Activated CD4-positive, alpha-beta T cell treated with anti-CD3 and anti-CD28 coated beads for 1 hour (primary cell): Measurements from ENCODE around the gene SERPINB6.

Experiments used
- DNase-seq: peaks from one replicate; pipeline ENCODE4 v3.0.0-alpha.2; 2020

The SERPINB6 gene

DNA sequence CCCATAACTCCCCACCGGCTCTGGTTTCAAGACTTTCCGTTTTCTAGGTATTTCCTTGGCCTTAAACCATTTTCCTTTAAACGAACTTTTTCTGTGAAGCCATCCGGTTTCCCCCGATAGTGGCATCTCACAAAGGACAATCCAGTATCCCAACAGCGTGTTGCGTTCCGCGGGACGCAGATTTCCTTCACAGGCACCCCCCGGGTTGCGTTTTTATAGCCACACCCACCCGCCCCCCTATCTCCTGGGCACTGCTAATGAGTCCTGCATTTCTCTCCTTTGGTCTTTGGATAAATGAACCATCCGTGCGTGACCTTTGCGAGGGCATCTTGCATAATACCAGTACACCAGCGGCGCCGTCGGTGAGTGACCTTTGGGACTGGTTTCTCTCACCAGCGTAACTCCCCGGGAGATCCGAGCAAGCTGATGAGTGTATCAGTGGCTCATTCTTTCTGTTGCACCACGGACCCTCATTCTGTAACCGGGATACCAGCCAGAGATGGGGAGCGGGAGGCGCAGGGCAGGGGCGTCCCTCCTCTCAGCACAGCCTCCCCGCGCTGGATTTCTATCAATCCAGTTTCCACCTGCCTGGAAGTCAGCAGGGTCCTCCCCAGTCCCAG is 27.7 kb upstream of the SERPINB6 start:
- no peak for DNase-seq

DNA sequence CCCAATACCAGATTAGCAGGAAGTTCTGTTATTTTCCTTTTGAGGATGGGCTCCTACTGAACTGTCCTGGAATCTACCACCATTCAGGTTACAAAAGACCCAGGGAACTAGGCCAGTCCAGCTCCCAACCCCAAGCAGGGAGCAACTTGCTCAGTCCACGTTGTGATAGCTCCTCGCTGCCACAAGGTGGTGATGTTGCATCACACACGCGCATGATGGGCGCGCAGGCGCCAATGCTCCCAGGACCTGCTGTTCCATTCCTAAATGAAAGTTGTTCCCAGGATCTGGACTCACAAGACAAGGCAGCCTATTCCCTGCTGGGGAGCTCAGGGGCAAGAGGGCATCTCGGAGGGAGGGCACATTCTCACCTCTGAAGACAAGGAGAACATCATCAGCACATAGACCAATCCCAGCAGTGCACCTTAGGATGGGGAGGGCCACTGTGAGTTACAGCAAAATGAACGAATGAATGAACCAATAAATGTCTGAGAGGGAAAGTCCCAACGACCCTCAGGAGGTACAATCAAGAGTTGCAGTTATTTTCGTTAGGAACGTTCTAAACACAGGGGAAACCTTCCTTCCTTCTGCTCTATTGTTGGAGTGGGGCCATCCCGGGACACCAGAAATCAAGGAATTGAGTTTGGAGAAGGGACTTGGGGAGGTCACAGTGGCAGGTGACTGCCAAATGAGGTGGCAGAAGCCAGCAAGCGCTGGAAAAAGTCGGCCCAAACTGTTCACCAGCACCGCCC is 27.1 kb upstream of the SERPINB6 start:
- peak; percentile 36 for DNase-seq

GRCh38 chr6:2993755-2994317 is 22.5 kb upstream of the SERPINB6 start:
- DNase-seq = no peak

DNA sequence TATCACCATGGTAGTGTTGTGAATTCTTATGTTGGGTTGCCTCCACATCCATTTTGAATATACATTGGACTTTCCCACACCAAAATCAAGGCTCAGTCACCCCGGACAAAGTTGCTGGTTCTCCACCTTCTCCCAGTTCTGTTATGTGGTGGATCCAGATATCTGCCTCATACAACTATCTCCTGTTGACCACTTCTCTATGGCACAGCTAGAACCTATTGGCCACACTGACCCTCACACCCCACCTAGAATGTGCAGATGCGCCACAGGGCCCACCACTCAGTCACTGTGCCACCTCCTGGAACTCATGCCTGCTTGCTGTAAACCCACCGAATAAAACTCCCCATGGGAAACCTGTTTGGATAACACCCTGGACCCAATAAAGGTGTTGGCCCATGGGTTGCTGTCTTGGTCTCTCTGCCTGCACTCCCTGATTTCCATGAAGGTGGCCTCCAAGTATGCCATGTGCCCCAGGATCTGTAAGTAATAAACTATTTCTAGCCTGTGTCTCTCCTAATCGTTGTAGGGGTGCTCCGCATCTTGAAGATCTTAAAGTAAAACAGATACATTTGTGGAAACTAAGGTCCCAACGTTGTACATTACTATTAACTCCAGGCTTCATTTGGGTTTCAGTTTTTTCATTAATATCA is 21.1 kb upstream of the SERPINB6 start:
- no peak for DNase-seq

DNA sequence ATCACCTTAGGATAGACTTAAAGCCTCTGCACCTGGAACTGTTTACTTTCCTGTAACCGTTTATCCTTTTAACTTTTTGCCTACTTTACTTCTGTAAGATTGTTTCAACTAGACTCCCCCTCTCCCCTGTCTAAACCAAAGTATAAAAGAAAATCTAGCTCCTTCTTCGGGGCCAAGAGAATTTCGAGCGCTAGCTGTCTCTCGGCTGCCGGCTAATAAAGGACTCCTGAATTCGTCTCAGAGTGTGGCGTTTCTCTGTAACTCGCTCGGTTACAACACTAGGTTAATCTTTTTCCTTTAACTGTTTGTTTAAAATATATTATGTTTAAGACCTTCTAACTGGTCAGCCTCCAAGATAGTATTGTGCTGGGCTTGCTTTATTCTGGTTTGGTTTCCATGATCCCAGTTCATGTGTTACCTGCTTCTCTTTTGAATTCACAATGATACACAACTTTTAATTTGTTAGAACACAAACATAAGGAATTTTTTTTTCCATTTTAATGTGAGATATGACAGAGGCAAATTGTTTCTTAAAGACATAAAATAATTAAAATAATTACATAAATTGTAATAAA is 19.7 kb upstream of the SERPINB6 start:
- no peak for DNase-seq

GRCh38 chr6:2990248-2990931 is 19.0 kb upstream of the SERPINB6 start:
- no peak for DNase-seq

GRCh38 chr6:2989332-2990247 is 18.2 kb upstream of the SERPINB6 start:
- DNase-seq = peak; percentile 54

- DNase-seq = peak; percentile 68
Observed at GRCh38 chr6:2988426-2989331, 17.3 kb upstream of the SERPINB6 start.

DNA sequence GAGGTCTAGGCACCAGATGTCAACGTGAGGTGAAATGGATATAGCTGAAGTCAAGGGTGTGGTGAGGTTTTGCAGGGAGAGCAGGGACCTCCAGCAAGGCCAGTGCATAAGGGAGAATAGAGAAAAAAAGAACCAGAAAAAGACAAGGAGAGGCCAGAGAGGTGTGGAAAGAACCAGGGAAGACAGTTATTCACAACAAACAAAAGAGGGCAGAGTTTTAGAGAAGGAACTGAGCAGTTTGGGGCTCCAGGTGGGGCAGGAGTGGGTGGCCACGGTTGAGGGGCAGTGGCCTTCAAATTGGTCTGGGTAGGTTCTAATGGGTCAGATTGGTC is 16.7 kb upstream of the SERPINB6 start:
- DNase-seq = no peak

GRCh38 chr6:2986722-2987221 is 15.4 kb upstream of the SERPINB6 start:
- DNase-seq = no peak

- no peak for DNase-seq
Observed at GRCh38 chr6:2984738-2985406, 13.5 kb upstream of the SERPINB6 start.

GRCh38 chr6:2982426-2983117 is 11.2 kb upstream of the SERPINB6 start:
- DNase-seq = no peak

GRCh38 chr6:2980465-2980855 is 9.1 kb upstream of the SERPINB6 start:
- DNase-seq = no peak

GRCh38 chr6:2979819-2980464 is 8.6 kb upstream of the SERPINB6 start:
- DNase-seq = no peak

- no peak for DNase-seq
Observed at GRCh38 chr6:2978923-2979322, 7.6 kb upstream of the SERPINB6 start.

GRCh38 chr6:2977799-2978590 is 6.6 kb upstream of the SERPINB6 start:
- no peak for DNase-seq

DNA sequence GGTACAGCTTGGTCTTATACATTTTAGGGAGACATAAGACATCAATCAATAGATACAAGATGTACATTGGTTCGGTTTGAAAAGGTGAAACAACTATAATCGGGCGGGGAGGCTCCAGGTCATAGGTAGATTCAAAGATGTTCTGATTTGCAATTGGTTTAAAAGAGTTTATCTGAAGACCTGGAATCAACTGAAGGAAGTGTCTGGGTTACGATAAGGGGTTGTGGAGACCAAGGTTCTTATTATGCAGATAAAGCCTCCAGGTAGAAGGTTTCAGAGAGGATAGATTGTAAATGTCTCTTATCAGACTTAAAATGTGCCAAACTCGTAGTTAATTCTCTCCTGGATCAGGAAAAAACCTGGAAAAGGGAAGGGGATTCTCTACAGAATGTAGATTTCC is 5.9 kb upstream of the SERPINB6 start:
- DNase-seq = no peak

DNA sequence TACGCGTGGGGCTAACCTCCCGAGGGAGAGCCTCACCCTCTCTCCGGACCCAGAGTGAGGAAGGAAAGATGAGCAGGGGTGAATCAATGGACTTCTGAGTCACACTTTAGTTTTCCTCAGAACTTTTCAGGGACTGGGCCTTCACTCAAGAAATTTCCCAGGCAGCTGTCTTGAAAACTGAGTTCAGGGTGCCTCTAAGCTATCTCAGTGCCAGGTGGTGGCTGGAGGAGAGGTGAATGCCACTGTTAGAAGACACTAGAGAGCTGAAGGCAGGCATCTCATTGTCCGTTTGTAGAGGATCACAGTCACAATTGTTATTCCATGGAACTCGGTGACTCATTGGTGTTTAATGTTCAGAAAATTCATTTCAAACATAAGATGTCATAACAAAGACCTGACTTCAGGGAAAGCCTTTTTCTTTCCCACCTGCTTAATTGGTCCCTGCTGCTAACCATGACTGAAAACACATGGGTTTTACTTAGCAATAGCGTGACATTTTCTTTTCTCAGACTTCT is 5.3 kb upstream of the SERPINB6 start:
- no peak for DNase-seq
